Midbrain (tissue), 1 donor: Measurements from ENCODE around the gene SLCO2B1.
A peak's percentile ranks its signal among the peaks of the same experiment; 100 is the strongest.

Source experiments
- DNase-seq: peaks from one replicate; lab custom pipeline; 2025; lab: John Stamatoyannopoulos, UW

SLCO2B1 gene

GRCh38 chr11:75193711-75194110, 42.8 kb downstream of the SLCO2B1 start:
- DNase-seq: no peak

- no peak for DNase-seq
Observed at GRCh38 chr11:75194147-75194546, 43.2 kb downstream of the SLCO2B1 start.

GRCh38 chr11:75195167-75195962, 44.5 kb downstream of the SLCO2B1 start:
- DNase-seq: peak; percentile 49

GRCh38 chr11:75196426-75196825, 45.5 kb downstream of the SLCO2B1 start:
- no peak for DNase-seq

GRCh38 chr11:75197512-75198277, 46.8 kb downstream of the SLCO2B1 start:
- DNase-seq: no peak

- DNase-seq: no peak
Observed at GRCh38 chr11:75198278-75198973, 47.5 kb downstream of the SLCO2B1 start.

- no peak for DNase-seq
Observed at GRCh38 chr11:75199412-75199955, 48.6 kb downstream of the SLCO2B1 start.

GRCh38 chr11:75200051-75200450, 49.1 kb downstream of the SLCO2B1 start:
- no peak for DNase-seq

- DNase-seq: no peak
Observed at GRCh38 chr11:75200531-75200930, 49.6 kb downstream of the SLCO2B1 start.

GRCh38 chr11:75201771-75202170, 50.9 kb downstream of the SLCO2B1 start:
- DNase-seq: no peak

- DNase-seq: no peak
Observed at GRCh38 chr11:75202195-75202594, 51.3 kb downstream of the SLCO2B1 start.

GRCh38 chr11:75203138-75203537, 52.2 kb downstream of the SLCO2B1 start:
- DNase-seq: no peak

- no peak for DNase-seq
Observed at GRCh38 chr11:75203641-75204011, 52.7 kb downstream of the SLCO2B1 start.

GRCh38 chr11:75204012-75204674, 53.2 kb downstream of the SLCO2B1 start:
- DNase-seq: no peak

GRCh38 chr11:75204685-75205563, 54.0 kb downstream of the SLCO2B1 start:
- DNase-seq: peak; percentile 76

- no peak for DNase-seq
Observed at GRCh38 chr11:75205564-75206020, 54.7 kb downstream of the SLCO2B1 start.

- no peak for DNase-seq
Observed at GRCh38 chr11:75208446-75208845, 57.5 kb downstream of the SLCO2B1 start.

- DNase-seq: no peak
Observed at GRCh38 chr11:75212411-75212810, 61.5 kb downstream of the SLCO2B1 start.

GRCh38 chr11:75214411-75214821, 63.5 kb downstream of the SLCO2B1 start:
- peak; percentile 24 for DNase-seq

- DNase-seq: no peak
Observed at GRCh38 chr11:75214843-75215242, 63.9 kb downstream of the SLCO2B1 start.

- no peak for DNase-seq
Observed at GRCh38 chr11:75219869-75220268, 69.0 kb downstream of the SLCO2B1 start.
